Stimulated activated CD8-positive, alpha-beta memory T cell treated with anti-CD3 and anti-CD28 coated beads, Interleukin-7, amount 100 ng/mL, for 48 hours (primary cell): ENCODE results near the gene CAMK2D.

Source experiments
- DNase-seq, 2 donors: peaks; one replicate each; pipeline ENCODE4 v3.0.0-alpha.2; 2020; ENCODE audit warnings: low read depth in 1 of 2; ENCODE audit errors: extremely low read depth in 1 of 2

Gene CAMK2D

GRCh38 chr4:113644398-113644797 lies 117.1 kb downstream of the CAMK2D start:
- DNase-seq = no peak

DNA sequence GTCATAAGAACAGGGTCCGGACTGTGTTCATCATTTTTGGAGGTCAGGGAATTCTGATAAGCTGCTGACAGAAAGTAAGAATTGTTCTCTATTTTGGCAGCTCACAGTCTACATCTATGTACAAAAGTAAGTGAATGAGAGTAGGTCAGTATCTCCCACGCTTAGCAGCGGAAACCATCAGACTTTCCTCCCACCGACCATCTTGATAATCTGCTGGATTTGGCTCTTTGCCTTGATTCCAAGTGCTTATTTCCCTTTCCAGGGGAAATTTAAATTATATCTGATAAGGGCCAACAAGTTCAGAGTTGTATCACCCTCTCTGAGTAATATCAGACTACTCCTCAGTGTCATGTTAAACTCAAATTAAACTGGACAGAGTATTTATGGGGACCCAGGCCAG lies 118.0 kb downstream of the CAMK2D start:
- DNase-seq = no peak

- DNase-seq = no peak
Measured at GRCh38 chr4:113641025-113641431, 120.5 kb downstream of the CAMK2D start.

GRCh38 chr4:113639326-113639725 lies 122.2 kb downstream of the CAMK2D start:
- DNase-seq = no peak

- no peak for DNase-seq
Measured at GRCh38 chr4:113638562-113638832, 123.0 kb downstream of the CAMK2D start.

DNA sequence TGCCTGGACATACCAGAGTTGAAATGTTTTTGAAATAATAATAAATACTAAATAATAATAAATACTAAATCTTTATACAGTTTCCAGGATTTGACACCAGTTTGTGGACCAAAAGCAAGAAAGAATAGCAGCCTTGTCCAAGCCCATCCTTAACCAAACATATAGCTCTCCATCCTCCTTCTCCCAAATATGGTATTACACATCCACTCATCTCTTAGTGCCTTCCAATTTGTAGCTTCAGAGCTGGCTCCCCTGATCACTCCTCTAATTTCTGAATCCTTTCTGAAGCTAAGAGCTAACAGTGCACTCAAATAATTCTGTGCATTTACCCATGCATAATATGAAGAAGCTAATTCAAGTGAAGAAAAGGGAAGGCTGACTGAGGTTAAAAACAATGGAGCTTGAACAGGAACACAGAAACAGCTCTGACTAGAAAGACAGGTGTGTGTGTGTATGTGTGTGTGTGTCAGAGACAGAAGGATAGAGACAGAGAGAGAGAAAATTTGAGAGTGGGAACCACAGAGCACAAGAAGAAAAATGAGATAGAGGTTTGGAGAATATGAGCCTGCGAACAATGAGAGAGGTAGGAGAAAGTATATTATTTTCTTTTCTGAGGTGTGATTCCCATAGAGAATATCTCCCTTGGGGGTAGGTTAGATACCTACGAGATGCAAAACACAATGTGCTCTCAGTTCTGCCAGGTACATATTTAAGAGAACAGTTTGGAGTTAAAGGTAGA lies 123.5 kb downstream of the CAMK2D start:
- DNase-seq = no peak

GRCh38 chr4:113637363-113637762 lies 124.2 kb downstream of the CAMK2D start:
- no peak for DNase-seq

GRCh38 chr4:113636877-113637276 lies 124.7 kb downstream of the CAMK2D start:
- no peak for DNase-seq

DNA sequence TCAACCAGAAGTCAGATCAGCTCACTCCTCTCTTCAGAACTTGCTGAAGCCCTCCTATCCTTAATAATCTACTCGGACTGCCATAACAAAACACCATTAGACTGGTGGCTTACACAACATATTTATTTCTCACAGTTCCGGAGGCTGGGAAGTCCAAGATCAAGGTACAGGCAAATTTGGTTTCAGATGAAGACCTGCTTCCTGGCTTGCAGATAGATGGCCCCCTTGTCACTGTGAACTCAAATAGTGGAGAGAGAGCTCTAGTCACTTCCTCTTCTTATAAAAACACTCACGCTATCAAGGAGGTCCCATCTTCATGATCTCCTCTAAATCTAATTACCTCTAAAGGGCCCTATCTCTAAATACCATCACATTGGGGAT lies 125.1 kb downstream of the CAMK2D start:
- no peak for DNase-seq

DNA sequence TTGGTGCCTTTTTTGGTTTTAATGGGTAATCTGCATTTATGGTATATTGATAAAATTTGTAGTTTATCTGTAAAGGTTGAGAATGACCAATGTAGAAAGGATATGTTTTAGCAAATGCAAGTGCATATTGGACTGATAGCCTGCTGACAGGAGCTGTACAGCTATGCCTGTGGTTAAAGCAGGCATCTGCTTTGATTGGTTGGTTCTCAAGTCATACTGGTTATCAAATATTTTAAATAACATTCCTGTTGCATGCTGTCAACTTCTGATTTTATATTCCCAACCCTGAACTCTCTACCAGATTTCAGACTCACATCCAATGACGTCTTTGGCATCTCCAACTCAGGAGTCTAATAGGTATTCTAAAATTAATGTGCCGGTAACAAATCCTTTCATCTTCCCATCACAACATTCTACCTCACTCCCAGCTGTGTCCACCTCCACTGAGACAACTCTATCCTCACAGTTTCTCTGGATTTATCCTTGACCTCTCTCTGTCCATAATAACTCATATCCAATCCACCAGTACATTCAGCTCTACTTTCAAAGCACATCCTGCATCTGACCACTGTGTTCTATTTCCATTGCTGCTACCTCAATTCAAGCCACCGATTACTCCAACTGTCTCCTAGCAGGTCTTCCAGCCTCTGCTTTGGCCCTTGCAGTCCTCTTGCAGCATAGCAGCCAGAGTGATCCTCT lies 125.7 kb downstream of the CAMK2D start:
- no peak for DNase-seq

DNA sequence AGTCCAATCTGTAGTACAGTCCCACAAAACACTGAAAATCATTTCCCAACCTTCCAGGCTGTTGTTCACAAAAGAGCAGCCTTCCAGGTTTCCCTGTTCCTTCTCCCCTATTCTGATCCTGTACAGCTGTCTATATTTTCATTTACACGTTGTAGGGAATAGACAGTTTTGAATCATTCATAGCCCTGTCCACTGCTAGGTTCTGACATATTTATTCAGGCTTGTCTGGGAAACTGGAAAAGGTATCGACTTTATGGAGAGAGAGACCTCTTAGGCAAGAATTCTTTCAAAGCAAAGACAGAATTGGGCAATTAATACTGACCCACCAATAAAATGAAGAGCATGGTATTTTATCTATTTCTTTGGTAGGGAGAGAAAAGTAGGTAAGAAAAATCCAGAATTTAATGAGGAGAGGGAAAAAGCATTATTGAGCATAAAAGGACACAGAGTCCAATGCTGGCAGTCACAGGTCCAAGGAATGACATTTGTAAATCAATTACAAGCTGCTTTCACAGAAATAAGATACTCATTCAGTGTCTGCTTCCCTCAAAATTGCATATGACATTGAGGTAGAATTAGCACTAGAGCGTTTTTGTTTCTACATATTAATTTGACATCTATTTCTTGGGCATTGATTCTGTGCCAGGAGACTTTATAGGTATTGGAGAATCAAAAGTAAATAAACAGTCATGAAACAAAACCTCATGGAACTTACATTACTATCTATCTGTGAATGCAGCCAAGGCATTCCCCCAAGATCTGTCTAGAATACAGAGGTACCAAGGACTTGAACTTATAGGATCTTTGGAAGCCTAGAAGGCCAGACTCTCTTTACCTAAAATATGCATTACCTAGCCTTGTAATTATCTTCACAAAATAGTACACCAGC lies 127.2 kb downstream of the CAMK2D start:
- DNase-seq = no peak

GRCh38 chr4:113633467-113633866 lies 128.1 kb downstream of the CAMK2D start:
- DNase-seq = no peak

- DNase-seq = no peak
Measured at GRCh38 chr4:113628711-113629110, 132.8 kb downstream of the CAMK2D start.

- DNase-seq = no peak
Measured at GRCh38 chr4:113627321-113627720, 134.2 kb downstream of the CAMK2D start.

DNA sequence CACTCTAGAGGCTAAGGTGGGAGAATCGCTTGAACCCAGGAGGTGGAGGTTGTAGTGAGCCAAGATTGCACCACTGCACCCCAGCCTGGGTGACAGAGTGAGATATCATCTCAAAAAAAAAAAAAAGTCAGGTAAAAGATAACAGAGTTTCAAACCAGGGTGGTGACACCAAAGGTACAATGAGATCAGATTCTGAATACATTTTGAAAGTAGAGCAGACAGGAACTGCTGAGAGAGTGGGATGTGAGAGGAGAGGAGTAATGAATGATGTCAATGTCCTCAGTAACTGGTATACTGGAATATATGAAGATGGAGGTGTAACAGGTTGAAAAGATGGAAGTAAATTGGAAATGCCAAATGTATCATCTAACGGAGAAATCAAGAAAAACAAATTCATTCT lies 135.6 kb downstream of the CAMK2D start:
- DNase-seq = no peak

DNA sequence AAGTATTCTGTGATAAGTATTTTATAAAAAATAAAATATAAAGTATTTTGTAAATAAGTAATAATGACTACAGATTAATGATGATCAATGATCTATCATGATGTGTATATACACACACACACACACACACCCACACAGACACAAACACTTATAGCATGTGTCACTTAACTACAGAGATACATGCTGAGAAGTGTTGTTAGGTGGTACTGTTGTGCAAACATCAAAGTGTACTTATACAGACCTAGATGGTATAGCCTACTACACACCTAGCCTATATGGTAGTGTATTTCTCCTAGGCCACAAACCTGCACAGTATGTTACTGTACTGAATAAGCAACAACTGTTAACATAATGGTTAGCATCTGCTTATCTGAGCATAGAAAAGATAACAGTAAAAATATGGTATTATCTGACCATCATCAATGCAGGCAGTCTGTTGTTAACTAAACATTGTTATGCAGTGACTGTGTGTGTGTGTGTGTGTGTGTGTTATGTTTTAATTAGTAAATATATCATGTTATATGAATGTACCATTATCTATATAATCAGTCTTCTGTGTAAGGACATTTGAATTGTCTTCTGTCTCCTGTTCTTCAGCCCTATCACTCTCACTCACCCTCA lies 138.2 kb downstream of the CAMK2D start:
- no peak for DNase-seq

GRCh38 chr4:113621633-113622032 lies 139.9 kb downstream of the CAMK2D start:
- no peak for DNase-seq

- DNase-seq = no peak
Measured at GRCh38 chr4:113620032-113620431, 141.5 kb downstream of the CAMK2D start.

- no peak for DNase-seq
Measured at GRCh38 chr4:113619526-113619925, 142.0 kb downstream of the CAMK2D start.

DNA sequence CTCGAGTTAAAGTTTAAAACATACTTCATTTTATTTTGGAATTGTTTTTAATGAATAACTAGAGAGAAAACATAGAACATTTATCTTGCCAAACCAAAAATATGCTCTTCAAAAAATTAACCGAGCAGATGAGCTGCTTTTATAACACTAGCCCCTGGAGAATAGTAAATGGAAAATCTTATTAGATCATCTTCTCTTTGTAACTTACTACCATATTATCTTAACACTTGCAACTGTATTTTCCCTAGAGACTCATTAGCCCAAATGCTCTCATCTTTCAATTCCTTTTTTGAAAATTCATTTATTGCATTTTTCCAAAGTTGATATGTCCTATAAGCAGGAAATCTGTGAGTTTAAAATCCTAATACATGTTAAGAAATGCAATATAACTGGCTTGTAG lies 143.3 kb downstream of the CAMK2D start:
- DNase-seq = no peak

DNA sequence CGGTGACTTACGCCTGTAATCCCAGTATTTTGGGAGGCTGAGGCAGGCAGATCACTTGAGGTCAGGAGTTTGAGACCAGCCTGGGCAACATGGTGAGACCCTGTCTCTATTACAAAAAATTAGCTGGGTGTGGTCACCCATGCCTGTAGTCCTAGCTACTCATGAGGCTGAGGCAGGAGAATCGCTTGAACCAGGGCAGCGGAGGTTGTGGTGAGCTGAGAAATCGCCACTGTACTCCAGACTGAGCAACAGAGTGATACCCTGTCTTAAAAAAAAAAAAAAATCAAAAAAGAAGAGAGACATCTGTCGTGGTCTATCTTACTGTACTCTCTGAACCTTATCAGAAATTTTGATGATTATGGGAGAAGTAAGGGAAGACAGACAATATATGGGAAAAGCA lies 144.3 kb downstream of the CAMK2D start:
- DNase-seq = no peak
